CD1c-positive myeloid dendritic cell (primary cell): ENCODE data around the gene NPRL2.
A peak's percentile ranks its signal among the peaks of the same experiment; 100 is the strongest.

Source experiments
- DNase-seq: peaks from one replicate; pipeline ENCODE4 v3.0.0-alpha.2; 2016; ENCODE audit errors: extremely low spot score

The NPRL2 gene

DNA sequence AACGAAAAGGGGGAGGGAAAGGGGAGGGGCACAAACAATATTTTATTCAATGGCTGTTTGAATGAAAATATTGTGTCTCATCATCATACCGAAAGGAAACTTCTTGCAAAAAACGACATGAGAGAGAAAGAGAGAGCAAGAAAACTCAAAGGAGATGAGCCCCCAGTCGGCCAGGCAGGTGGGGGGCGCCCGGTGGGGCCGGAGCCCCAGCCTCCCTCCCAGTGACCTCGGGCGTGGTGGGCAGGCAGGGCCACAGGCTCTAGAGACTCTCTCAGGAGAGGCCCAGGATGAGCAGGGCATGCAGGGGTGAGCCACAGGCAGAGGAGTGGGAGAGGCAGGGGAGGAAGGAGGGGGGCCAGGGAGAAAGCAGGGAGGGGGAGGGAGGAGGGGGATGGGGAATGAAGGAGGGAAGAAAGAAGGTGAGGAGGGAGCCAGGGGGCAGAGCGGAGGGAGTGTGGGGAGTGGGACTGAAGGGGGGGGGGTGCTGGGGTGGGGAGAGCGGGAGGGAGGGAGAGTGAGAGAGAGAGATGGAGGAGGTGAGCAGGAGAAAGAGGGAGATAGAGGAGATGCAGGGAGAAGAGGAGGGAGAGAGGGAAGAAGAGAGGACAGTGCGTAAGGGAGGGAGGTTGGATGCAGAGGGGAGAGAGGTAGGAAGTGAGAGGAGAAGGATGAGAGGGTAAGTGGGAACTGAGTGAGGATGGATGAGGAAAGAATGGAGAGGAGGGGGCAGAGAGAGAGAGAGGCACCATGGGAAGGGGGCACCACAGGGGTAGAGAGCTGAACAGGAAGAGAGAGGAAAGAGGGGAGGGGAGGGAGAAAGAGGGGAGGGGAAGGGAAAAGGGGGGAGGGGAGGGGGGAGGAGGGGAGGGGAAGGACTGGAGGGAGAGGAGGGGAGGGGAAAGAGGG, 22.8 kb upstream of the NPRL2 start:
- DNase-seq, result no peak

DNA sequence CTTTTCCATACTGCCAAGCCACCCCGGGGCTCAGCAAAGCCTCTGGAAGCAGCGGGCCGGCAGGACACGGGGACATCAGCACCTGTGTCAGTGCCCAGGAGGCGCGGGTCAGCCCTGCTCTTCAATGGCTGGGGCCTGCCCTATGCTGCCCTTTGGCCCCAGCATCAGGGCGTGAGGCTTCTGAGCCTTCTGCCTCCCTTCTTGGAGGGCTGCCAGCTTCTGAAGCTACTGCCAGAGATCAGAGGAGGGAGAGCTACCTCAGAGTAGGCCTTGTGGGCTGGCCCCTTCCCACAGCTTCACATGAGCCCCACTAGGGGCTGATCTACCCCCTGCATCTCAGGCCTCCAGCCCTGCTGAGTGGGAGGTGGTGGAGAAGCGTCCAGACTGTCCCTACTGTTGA, 21.8 kb upstream of the NPRL2 start:
- DNase-seq, result no peak

DNA sequence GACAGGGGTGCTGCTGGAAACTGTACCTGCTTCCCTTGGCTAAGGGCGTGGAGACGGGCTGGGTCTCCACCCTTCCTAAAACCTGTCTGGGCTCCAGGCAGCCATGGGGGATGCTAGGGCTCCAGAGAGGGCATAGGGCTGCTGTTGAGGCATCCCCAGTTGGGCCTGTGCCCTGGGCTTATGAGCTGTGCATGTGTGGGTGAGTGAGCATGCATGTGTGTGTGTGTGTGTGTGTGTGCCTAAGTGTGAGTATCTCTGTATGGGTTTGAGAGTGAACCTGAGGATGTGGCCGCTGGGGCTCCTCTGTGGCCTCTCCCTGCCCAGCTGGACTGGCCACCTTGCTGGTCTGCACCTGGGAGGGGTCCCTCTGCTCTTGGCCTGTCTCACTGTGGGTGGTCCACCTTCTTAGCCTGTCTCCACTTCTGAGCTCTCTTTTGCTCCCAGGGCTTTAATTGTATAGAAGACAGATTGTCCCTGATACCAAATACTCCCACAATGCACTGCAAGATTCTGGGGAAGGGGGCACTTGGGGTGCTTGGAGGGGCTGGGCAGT, 20.6 kb upstream of the NPRL2 start:
- DNase-seq, result no peak

DNA sequence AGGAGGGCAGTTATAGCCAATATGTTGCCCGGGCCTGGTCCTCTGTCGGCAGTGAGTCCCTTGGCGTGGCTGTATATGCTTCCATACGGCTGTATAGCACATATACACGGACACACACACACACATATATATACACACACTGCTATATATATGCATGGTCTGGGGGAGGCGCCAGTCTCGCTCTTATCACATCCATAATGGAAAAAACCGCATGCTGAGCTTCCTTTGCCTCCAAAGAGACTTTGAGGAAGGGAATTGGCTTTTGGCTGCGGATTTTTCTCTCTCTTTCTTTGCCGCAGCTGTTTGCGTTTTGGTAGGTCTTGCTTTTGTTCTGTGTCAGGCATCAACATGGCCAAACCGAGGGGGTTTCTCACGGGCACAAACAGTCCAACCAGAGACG, 20.0 kb upstream of the NPRL2 start:
- no peak for DNase-seq

DNA sequence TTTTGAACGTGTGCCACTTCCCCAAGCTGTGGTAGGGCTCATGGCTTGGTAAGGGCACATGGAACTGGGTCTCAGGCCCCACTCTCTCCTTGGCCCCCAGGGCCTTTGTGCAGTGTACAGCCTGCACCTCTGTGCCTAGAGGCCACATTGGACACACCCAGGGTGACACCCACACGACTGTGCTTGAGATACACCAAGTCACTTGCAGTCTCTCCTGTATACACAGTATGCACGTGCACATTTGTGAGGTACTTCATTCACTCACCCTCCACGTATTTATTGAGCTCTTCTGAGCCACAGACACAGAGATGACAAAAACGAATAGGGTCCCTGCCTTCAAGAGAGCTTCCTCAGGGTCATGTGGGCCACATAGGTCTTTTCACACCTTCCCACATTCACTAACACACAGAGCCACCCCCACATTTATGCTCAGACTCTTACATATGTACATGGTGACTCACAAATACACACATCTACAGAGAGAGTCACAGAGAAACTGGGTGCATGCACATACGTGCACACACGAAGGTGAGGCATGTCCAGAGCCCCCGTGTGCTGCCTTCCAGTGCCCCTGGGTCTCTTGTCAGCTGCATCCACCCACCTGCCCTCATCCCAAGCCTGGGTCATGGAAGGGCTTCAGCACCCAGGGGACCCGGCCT, 18.6 kb upstream of the NPRL2 start:
- no peak for DNase-seq

- no peak for DNase-seq
Observed at GRCh38 chr3:50365842-50366220, 15.3 kb upstream of the NPRL2 start.

DNA sequence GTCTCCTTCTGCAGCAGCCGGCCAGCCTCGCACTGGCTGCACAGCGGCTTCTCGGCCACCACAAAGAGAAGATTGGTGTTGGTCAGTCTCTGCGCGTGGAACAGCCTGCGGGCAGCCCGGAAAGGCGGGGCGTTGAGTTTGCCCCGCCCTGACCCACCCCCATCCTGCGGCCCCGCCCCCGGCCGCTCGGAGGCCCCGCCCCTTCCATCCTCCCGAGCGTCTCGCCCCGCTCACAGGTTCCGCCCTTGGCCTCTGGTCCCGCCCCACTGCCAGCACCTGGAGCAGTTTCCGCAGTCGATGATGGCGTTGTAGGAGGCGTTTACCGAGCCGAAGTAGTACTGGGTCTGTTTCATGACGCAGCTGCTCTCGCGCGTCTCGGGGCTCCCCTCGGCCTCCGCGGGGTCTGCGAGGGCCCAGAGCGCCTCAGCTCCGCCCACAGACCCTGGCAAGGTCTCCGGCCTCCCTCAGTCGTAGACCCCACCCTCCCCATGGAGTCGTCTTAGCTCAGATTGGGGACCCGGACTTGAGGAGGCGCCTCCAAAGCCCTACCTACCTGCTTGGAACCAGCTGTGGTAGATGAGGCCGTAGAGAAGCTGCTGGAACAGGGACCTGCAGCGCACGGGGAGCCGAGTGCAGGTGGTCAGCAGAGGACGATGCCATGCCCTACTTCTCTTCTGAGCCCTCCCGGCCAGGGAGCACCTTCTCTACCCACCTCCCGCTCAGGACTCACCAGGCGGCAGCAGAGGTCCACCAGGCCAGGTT, 14.7 kb upstream of the NPRL2 start:
- peak; percentile 88 for DNase-seq

DNA sequence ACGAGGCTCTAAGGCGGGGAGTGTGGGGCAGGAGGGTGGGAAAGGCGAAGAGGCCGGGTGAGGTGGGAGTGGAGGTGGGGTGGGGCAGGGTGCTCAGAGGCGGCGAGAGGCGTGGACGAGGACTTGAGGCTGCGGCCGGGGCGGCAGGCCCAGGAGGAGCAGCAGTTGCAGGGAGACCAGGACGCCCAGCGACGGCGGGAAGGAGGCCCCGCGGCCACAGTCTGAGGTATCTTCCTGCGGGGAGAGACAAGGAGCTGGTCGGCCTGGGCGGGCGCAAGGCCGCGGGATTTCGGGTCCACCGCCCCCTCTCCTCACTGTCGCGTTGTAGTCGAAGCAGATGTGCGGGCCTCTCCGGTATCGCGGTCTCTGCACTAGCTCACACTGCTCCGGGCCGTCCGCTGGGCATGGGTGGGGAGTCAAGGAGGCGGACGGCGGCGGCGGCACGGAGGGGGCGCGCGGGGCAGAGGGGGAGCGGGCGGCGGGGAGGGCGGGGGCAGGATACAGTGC, 14.1 kb upstream of the NPRL2 start:
- DNase-seq, result no peak

GRCh38 chr3:50359760-50360110, 9.2 kb upstream of the NPRL2 start:
- no peak for DNase-seq

DNA sequence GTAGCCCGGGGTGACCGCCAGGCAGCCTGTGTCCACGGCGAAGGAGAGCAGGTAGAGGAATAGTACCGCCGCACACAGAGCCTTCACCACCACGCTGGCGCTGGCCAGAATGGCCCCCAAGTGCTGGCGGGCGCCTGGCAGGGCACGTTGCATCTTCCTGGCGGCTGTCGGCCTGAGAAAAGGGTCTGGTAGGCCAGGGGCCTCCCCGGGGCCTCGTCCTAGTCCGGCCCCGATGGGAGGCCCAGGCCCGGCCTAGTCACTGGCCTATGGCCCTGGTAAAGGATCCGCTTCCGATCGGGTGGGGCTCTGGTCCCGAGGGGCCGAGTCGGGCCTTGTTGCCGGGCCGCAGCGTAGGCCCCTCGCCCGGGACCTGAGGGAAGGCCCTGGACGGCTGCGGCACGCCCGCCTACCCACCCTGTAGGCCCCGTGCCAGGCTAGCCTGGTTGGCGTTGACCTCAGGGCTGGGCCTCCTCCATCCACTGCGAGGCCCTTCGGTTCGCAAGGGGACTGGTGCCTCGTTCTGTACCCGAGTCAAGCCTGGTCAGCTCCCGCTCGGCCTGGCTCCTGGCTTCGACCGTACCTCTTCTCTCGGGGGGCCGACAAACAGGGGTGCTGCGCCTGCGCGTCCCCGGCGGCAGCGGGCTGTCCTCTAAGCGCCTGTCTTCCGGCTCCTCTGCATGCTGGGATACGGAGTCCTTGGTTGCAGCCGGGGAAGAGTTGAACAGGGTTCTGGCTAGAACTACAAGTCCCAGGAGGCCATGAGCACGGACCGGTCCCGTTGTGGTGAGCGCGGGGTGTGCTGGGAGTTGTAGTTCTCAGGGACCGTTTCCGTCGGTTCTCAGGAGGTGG, 8.6 kb upstream of the NPRL2 start, which contains the start of gene TMEM115:
Gene TMEM115, minus strand, starts transcription at position 611 of the 849 bp plus-strand sequence. Its CDS starts 458 bp downstream, at position 153.
- peak; percentile 97 for DNase-seq

DNA sequence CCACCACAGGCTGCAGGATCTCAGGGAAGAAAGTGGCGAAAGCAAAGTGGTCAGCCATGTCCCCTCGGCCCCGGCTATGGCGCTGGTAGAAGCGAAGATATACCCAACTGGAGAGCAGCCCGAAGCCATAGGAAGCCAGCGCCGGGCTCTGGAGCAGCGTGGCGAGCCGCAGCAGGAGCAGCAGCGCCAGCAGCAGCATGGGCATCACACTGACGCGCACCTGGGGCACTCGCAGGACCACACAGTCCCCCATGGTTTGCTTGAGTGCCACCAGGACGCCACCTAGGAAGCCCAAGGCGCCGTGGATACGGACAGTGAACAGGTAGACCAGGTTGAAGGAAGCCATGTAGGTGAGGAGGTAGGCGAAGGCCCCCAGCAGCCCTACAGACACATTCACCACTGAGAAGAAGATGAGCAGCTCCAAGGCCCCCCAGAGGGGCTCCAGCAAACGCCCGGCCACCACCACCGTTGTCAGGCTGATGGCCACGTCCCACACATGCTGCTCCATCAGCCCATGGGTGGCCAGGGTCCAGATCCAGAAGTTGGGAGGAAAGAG, 7.9 kb upstream of the NPRL2 start:
- DNase-seq, result no peak

- DNase-seq, result no peak
Observed at GRCh38 chr3:50357481-50357880, 6.9 kb upstream of the NPRL2 start.

- DNase-seq, result peak; percentile 48
Observed at GRCh38 chr3:50356553-50356952, 6.0 kb upstream of the NPRL2 start.

- no peak for DNase-seq
Observed at GRCh38 chr3:50355829-50356552, 5.4 kb upstream of the NPRL2 start.

- no peak for DNase-seq
Observed at GRCh38 chr3:50354850-50355249, 4.3 kb upstream of the NPRL2 start.

DNA sequence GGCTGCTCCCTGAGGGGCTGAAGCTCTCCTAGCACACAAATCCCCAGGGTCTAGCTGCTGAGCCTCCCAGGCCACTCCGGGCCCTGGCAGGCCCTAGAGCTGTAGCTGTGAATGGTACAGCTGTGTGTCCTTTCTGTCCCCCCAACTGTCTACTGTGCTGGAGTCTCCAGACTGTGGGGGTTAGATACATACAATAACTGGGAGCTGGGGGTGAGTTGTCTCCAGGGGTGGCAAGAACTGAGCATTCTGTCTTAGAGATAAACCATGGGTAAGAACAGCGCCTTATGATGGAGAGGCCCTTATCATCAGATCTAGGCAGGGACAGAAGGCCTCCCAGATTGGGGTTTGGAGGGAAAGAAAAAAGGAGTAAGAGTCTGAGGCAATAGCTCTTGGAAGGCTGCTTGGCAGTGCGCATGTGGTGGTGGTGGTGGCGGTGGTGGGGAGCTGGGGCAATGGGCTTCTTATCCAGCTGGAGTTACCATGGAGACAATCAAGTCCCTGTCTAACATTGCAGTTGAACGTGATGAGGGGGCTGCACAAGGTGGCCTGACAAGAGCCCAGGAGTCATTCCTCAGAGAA, 3.7 kb upstream of the NPRL2 start:
- DNase-seq, result no peak

DNA sequence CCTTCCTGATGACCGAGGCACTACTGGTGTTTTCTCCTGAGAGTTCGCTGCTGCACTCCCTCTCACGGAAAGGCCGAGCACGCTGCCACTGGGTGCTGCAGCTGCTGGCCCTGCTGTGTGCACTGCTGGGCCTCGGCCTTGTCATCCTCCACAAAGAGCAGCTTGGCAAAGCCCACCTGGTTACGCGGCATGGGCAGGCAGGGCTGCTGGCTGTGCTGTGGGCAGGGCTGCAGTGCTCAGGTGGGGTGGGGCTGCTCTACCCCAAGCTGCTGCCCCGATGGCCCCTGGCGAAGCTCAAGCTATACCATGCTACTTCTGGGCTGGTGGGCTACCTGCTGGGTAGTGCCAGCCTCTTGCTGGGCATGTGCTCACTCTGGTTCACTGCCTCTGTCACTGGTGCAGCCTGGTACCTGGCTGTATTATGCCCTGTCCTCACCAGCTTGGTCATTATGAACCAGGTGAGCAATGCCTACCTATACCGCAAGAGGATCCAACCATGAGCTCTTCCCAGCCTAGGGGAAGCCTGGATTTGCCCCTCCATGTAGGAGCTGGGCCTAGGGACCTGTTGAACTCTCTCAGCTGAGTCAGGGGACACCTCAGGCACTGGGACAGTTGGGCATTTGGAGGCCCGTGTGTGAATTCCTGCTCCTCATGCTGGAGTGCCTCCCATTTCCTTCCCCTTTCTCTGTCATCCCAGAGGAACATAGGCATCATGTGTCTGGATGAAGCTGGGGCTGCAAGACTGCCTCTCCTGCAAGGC, 2.9 kb upstream of the NPRL2 start:
- DNase-seq, result no peak

GRCh38 chr3:50352781-50353180, 2.2 kb upstream of the NPRL2 start:
- peak; percentile 67 for DNase-seq

GRCh38 chr3:50351323-50351697, 735 bp upstream of the NPRL2 start:
- no peak for DNase-seq
